GM21717 (cell line): Measurements from ENCODE around the gene LAD1.

Source experiments
- ATAC-seq: cut with Tn5 transposase; IDR thresholded peaks from one replicate; pipeline ENCODE4 v1.9.1; 2021; ENCODE audit warnings: mild to moderate bottlenecking, moderate library complexity; ENCODE audit not compliant: unreplicated experiment

Gene LAD1

GRCh38 chr1:201393076-201393475, 6.0 kb downstream of the LAD1 start:
- no peak for ATAC-seq

GRCh38 chr1:201391651-201392511, 7.2 kb downstream of the LAD1 start:
- ATAC-seq, result no peak

GRCh38 chr1:201391225-201391624, 7.9 kb downstream of the LAD1 start:
- ATAC-seq, result no peak

GRCh38 chr1:201389051-201389450, 10.1 kb downstream of the LAD1 start:
- no peak for ATAC-seq

- ATAC-seq, result no peak
Observed at GRCh38 chr1:201386208-201386607, 12.9 kb downstream of the LAD1 start.

- ATAC-seq, result peak; percentile 87
Observed at GRCh38 chr1:201385299-201385891, 13.7 kb downstream of the LAD1 start.

- ATAC-seq, result no peak
Observed at GRCh38 chr1:201384406-201384782, 14.7 kb downstream of the LAD1 start.

GRCh38 chr1:201383647-201384405, 15.3 kb downstream of the LAD1 start:
- no peak for ATAC-seq

GRCh38 chr1:201381130-201381529, 18.0 kb downstream of the LAD1 start:
- ATAC-seq, result no peak

GRCh38 chr1:201379733-201380242, 19.3 kb downstream of the LAD1 start:
- ATAC-seq, result no peak

GRCh38 chr1:201378804-201379203, 20.3 kb downstream of the LAD1 start:
- ATAC-seq, result no peak

- ATAC-seq, result no peak
Observed at GRCh38 chr1:201377611-201378092, 21.5 kb downstream of the LAD1 start, which contains the start of gene TNNT2. Gene TNNT2 (minus strand): TSS chr1:201377680. CDS start chr1:201373254, 4,426 bp downstream.

- no peak for ATAC-seq
Observed at GRCh38 chr1:201376464-201377374, 22.4 kb downstream of the LAD1 start.

- no peak for ATAC-seq
Observed at GRCh38 chr1:201376107-201376463, 23.0 kb downstream of the LAD1 start.

- no peak for ATAC-seq
Observed at GRCh38 chr1:201375169-201375568, 24.0 kb downstream of the LAD1 start.

GRCh38 chr1:201374364-201374763, 24.8 kb downstream of the LAD1 start:
- no peak for ATAC-seq

- ATAC-seq, result no peak
Observed at GRCh38 chr1:201371792-201372191, 27.3 kb downstream of the LAD1 start.

GRCh38 chr1:201371276-201371675, 27.8 kb downstream of the LAD1 start:
- ATAC-seq, result no peak

- ATAC-seq, result no peak
Observed at GRCh38 chr1:201370500-201370899, 28.6 kb downstream of the LAD1 start.

GRCh38 chr1:201369209-201369608, 29.9 kb downstream of the LAD1 start:
- ATAC-seq, result no peak
